Astrocyte of the spinal cord (primary cell): ENCODE data around the gene APBA2.

Source experiments
- DNase-seq: peaks from one replicate; pipeline ENCODE4 v3.0.0; 2011; ENCODE audit warnings: low read depth, low spot score
- H3K4me3 ChIP-seq: 2 replicates; pipeline ENCODE4 v1.5.1; 2011; ENCODE audit warnings: low read depth, mild to moderate bottlenecking, low read length, moderate library complexity
- in situ Hi-C: cut with HindIII; loops from 2 replicates; pipeline ENCODE4 v1.10.0; 2017; ENCODE audit warnings: low sequenced_read_pairs
- TF ChIP-seq, protein P1 (sequence below): IDR thresholded peaks from 2 replicates; pipeline ENCODE4 v1.5.1; 2012; ENCODE audit warnings: low read depth, mild to moderate bottlenecking, low read length, inconsistent platforms

Gene APBA2

DNA sequence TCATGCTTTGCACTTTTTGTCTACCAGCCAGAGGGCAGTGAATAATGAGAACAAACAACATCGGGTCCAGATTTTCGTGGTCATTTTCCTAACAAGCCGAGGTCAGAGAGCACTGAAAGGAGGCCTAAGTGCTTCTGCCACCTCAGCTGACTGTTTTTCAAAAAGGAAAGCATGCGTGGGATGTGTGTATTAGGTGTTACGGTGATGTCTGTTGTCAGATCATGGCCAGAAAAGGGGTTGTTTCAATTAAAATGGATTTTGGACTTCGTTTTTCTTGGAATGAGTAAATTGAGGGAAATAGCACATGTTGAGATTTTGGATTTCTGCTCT is 99.5 kb downstream of the APBA2 start:
- in situ Hi-C loops = no loop called here
- no peak overlapping the region for H3K4me3 ChIP-seq
- TF ChIP-seq, protein P1, sequence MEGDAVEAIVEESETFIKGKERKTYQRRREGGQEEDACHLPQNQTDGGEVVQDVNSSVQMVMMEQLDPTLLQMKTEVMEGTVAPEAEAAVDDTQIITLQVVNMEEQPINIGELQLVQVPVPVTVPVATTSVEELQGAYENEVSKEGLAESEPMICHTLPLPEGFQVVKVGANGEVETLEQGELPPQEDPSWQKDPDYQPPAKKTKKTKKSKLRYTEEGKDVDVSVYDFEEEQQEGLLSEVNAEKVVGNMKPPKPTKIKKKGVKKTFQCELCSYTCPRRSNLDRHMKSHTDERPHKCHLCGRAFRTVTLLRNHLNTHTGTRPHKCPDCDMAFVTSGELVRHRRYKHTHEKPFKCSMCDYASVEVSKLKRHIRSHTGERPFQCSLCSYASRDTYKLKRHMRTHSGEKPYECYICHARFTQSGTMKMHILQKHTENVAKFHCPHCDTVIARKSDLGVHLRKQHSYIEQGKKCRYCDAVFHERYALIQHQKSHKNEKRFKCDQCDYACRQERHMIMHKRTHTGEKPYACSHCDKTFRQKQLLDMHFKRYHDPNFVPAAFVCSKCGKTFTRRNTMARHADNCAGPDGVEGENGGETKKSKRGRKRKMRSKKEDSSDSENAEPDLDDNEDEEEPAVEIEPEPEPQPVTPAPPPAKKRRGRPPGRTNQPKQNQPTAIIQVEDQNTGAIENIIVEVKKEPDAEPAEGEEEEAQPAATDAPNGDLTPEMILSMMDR = no peak
- no peak for DNase-seq

DNA sequence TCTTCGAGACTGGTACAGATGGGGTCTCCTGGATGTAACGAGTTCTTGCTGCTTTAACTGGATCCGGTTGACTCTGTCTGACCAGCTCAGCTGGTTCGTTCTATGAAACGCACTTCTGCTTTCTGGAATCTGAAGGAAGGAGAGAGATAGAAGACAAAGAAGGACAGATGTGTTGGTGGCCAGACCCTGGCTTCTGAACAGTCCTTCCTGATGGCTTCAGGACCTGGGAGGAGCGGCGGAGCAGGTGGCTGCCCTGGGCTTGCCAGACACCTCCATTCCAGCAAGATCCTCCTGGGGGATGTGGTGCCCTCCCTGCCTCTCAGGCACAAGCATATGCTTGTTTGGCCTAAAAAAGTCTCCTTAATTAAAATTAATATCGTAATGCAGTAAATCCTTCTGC is 99.9 kb downstream of the APBA2 start:
- in situ Hi-C loops = no loop called here
- TF ChIP-seq, protein P1 = no peak
- DNase-seq = no peak
- H3K4me3 ChIP-seq = no peak overlapping the region

DNA sequence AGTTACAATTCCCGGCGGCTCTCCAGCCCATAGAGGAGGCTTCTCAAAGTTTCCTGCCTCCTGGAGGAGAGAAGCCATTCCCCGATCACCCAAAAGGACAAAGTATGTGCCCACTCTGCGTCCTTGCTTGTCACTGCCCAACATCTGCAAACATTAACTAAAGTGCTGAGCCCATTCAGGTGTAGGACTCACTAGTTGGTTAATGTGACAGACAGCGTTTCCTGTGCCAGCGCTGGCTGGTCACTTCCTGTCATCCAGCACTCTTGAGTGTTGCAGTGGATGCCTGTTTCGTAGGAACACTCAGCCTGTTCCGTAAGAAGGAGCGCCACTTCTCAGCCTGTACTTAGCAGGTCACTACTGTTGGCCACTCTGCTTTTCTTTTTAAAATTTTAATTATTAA is 100.3 kb downstream of the APBA2 start:
- in situ Hi-C loops = no loop called here
- no peak for DNase-seq
- H3K4me3 ChIP-seq = no peak overlapping the region
- TF ChIP-seq, protein P1 = no peak

DNA sequence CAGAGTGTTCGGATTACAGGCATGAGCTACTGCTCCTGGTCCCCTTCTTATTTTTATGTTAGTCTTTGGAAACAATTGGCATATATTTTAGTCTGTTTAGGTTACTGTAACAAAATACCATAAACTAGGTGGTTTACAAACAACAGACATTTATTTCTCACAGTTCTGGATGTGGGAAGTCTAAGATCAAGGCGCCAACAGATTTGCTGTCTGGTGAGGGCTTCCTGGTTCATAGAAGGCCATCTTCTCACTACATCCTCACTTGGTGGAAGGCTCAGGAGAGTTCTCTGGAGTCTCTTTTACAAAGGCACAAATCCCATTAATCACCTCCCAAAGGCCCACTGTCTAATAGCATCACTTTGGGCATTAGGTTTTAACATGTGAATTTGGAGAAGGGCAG is 101.0 kb downstream of the APBA2 start:
- no peak overlapping the region for H3K4me3 ChIP-seq
- TF ChIP-seq, protein P1 = no peak
- in situ Hi-C loops = no loop called here
- DNase-seq = no peak

DNA sequence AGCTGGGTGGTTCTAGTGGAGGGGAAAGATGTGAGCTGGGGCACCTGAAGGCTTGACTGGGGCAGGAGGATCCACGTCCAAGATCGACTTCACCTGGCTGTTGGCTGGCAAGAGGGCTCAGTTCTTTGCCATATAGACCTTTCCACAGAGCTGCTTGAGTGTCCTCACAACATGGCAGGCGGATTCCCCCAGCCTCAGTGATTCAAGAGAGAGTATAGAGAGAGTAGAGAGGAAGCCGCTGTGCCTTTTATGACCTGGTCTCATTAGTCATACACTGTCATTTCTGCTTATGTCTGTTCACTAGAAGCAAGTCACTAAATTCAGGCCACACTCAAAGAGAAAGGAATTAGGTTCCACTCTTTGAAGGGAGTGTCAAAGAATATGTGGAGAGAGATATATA is 101.6 kb downstream of the APBA2 start:
- H3K4me3 ChIP-seq = no peak overlapping the region
- DNase-seq = no peak
- TF ChIP-seq, protein P1 = no peak
- in situ Hi-C loops = no loop called here

DNA sequence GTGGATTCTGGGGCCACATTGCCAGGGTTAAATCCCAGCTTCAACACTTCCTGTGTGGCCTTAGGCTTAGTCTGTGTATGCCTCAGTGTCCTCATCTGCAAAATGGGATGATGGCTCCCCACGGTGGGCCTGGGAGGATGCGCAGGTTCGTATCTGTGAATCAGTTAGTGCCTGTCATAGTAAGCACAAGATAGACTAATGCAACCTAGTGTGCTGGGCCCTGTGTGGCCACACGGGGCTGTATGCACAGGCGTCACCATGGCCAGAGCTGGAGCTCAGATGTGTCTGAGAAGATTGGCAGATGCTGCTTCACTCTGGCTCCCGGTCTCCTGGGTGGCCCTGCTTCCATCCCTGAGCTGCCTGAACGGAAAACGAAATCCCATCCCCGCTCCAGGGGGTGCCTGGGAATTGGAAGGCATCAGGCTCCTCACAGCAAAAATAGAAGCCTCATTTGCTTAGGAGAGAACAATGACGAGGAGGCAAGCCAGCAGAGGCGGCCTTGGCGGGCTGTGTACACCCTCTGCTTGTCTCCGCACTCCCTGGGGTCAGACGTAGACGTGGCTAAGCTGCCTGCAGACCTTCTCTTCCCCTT is 103.6 kb downstream of the APBA2 start:
- DNase-seq = no peak
- TF ChIP-seq, protein P1 = peak; percentile 33
- H3K4me3 ChIP-seq = no peak overlapping the region
- in situ Hi-C loops = no loop called here

DNA sequence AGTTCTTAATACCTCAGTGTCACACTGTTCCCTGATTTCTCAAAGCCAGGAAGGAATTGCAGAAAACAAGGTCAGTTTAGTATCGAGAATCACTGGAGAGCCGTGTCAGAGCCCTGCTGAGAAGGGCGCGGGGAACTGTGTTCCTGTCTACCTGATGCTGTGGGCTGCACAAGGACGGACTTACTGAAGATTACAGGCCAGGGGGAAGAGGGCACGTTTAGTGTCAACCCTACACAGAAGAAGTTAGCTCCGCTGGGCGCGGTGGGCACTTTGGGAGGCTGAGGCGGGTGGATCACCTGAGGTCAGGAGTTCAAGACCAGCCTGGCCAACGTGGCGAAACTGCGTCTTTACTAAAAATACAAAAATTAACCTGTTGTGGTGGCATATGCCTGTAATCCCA is 104.1 kb downstream of the APBA2 start:
- in situ Hi-C loops = no loop called here
- TF ChIP-seq, protein P1 = no peak
- H3K4me3 ChIP-seq = no peak overlapping the region
- no peak for DNase-seq
